Measurements from ENCODE around the gene MED31.
"Not testable (repeated sequence)": the region's sequence is repeated elsewhere in the genome, so short reads cannot be mapped to it uniquely, and the experiment has no call there.

The MED31 gene

DNA sequence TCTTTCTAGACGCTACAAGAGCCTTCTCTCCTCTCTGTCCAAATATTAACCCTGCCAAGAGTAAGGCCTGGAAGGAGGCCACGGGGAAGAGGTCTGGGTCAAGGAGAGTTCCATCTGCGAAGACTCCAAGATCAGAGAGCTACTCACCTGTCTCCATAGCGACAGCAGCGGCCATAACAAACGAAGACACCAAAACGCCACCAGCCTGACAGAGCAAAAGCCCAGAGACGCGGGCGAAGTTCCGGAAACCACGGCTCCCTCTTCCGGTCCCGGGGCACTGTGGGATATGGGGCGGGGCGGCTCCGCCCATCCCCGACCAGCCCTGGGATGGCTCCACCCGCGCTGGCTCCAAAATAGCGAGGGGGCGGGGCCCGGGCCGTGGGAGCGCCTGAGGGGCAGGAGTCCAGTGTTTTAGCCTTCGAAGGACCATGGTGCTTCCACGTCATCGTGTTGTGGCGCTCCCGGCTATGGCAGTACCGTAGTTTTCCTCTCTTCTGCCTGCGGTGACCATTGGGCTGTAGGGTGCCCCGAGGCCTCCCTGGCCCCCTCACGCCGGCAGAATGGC is at the start of gene MED31, which contains the start of gene C17orf100:
TSS of gene MED31 (minus strand) at position 252 of the 565 bp plus-strand sequence. CDS start at position 175, 77 bp downstream.
TSS of gene C17orf100 (plus strand) at position 409 of the 565 bp plus-strand sequence. CDS start at position 561, 152 bp downstream.
- DNase-seq (ENCODE audit: low spot score), result peak; percentile 85
- FAIRE-seq, result no peak

DNA sequence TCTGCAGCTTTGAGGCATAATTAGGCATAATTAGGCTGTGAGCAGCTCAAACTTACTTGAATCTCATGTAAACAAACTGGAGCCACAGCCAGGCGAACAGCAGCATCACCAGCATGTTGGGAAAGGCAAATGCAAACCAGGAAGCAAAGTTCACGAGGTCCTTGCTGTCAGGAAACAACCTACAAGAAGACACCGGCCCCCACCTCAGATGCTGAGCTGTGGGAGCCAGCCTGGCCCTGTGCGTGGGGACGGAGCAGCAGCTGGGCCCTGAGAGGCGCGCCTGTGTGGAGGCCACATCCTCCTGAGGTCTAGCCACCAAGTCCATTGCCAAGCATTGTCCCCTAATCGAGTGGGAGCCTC is 49.5 kb upstream of the MED31 start:
- FAIRE-seq (no peak), DNase-seq (ENCODE audit: low spot score) (no peak)

DNA sequence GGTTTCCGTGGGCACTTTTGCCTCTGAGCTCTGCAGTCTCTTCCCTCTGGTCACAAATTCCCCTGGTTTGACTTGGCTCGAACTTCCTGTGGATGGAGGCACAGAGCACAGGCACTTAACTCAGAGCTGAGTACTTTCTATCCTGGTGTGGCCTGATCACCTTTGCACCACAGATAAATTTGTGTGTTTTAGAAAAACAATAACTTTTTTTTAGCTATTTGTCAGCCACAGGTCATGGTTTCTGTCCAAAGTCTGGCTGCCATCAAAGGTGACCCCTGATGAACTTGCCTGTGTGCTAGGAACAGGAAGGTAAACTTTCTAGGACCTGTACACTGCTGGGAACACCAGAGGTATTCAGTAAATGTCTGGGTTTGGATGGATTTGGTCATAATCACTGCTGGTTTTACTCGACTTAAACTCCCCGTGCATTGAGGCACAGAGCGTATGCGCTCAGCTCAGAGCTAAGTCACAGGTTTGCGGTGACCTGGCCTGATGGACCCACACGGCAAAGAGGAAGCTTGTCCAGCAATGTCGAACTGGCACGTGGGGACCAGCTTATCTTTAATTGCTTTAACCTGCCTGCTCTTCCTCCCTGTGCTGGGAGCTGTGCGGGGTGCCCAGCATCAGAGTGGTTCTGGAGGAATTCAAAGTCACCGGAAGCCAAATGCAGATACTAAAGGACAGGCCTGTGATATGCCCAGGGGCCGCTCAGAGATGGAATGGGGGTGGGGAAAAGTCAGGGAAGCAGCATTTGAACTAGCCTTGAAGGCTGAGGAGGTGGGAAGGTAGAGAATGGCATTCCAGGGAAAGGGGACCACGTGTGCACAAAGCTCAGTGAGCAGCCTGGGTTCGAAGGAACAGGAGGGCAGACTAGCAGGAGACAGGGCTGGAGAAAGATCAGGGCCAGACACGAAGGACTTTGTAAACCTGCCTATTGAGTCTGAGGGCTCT is 48.9 kb upstream of the MED31 start:
- DNase-seq (ENCODE audit: low spot score) (no peak), FAIRE-seq (no peak)

DNA sequence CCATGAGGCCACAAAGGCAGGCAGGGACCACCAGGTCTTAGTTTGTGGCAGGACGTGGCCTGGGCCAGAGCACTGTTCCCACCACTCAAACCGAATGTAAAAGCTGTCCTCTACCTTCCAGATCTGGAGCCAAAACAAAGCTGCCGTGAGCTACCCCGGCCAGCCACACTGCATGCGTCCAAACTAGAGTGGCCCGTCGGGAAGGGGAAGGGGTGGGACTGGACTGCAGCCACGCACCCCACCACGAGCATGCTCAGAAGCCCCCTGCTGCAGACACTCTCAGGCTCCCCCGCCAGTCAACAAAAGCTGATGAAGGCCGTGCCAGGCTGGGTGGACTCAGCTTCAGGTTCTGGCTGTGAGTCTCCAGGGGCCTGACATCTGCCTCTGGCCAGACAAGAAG is 46.6 kb upstream of the MED31 start:
- DNase-seq (ENCODE audit: low spot score), result no peak
- FAIRE-seq, result no peak

DNA sequence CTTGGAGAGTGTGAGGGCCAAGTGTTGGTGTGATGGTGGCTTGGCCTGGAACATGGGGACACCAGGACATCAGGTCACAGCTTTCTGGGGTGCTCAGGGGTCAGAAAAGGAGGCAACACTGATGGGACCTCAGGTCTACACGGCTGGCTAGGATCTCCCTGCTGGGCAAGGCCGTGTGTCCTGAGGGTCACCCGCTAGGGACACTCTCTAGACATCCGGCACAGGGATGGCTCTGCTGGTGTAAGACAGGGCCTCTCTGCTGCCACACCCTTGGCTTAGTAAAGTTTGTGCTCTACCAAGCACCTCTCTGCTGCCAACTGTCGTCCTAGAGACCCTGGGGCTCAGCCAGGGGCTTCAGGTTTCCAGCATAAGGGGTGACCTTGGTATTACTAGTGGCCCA is 45.5 kb upstream of the MED31 start:
- DNase-seq (ENCODE audit: low spot score) (no peak), FAIRE-seq (no peak)

DNA sequence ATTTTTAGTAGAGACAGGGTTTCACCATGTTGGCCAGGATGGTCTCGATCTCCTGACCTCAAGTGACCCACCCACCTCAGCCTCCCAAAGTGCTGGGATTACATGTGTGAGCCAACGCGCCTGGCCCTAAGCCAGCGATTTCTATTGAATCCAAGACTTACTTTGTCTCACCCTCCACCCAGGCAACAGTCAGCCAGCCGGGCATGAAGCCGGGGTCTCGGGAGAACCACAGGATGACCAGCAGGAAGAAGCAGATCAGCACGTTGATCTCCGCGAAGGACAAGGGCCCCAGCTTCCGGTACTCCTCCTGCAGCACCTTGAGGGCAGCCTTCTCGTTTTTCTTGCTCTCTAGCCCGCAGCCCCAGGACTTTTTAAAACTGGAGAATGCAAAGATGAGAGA is 44.2 kb upstream of the MED31 start:
- DNase-seq (ENCODE audit: low spot score), result no peak
- no peak for FAIRE-seq

DNA sequence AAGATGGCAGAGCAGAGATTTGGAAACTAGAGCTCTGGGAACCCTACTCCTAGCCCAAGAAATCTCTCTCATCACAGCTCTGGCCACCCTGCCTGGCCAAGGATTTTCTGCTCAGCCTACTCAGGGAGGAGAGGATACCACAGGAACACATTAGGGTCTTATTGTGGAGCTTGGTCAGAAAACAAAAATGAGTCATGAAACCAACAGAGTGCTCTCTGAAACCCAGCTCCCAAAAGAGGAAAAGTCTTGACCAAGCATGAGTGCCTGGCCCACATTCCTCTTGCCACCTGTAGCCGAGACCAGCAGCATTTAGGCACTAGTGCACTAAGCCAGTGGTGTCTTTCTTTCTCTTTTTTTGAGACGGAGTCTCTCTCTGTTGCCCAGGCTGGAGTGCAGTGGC is 43.6 kb upstream of the MED31 start:
- DNase-seq (ENCODE audit: low spot score) (no peak), FAIRE-seq (no peak)

DNA sequence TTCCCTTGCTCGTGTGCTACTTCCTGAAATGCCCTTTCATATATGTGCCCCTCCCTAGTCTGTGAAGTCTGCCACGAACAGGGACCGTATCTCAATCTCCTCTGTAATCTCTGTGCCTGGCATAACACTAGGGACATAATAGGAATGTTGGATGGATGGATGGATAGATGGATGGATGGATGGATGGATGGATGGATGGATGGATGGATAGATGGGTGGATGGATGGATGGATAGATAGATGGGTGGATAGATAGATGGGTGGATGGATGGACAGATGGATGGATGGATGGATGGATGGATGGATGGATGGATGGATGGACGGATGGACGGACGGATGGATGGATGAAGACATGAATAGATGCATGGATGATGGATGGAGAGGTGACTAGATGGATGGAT is 40.6 kb upstream of the MED31 start:
- not testable (repeated sequence) for DNase-seq (ENCODE audit: low spot score); FAIRE-seq

DNA sequence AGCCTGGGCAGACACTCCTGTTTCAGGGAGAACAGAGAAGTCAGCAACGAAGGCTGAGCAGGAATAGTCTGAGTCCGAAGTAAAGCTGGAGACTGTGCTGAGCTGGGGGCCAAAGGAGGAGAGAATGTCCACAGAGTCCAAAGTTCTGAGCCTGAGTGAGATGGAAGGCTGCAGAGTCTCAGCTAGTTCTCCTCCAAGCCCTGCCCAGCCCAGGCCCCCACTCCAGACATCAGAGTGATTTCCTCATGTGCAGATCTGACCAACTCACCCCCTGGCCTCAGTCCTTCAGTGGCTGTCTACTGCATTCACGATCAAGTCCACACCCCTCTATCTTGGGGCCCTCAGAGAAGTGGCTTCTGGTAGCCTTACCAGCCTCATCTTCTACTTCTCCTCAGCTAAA is 40.1 kb upstream of the MED31 start:
- FAIRE-seq (no peak), DNase-seq (ENCODE audit: low spot score) (no peak)

DNA sequence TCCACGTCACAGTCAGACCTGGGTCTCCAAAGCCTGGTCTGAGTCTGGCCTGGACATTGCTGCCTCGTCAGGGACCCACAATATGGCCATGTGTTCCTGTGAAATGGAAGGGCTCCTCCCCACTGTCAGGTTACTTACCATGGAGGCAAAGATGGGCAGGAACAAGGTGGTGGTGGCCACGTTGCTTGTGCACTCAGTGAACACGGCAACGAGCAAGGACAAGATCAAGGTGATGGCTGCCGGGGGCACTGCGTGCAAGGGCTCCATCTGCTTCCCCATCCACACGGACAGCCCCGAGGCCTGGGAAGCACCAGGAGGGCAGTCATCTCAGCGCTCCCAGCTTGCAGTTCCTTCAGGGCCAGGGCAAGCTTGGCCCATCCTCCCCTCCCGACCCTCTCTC is 39.2 kb upstream of the MED31 start:
- FAIRE-seq (no peak), DNase-seq (ENCODE audit: low spot score) (no peak)

DNA sequence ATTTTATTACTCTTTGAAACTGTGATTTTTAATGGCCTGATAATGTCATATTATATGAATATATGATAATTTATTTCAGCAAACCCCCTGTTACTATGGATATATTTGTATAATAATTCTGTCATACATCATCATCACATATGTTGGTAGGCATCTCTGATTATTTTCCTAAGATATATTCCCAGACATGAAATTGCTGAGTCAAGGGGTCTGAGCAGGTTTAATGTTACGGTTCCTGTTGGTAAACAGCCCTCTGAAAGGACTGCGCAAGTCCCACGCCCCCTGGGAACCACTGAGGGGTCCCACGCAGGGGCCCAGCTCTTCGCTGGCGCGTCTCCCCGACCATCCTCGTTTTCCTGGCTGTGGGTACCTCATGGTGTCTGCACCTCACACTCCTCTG is 37.5 kb upstream of the MED31 start:
- DNase-seq (ENCODE audit: low spot score) (no peak), FAIRE-seq (no peak)

DNA sequence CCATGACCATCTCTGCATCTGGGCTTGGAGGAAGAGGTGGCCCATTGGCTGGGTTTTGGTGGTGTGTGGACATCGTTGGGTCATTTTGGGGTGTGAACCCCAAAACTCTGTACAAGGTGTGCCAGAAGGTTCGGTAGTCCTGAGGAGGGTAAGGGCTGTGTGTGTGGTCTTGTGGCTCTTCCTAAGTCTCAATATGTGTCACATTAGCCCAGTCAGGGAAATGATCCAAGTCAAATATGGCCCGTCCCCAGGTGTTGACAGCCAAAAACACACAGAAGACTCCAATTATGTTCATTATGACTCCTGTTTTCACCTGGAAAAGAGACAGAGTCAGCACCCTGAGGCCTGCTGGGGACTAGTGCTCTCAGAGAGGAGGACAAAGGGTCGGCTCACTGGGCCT is 34.6 kb upstream of the MED31 start:
- FAIRE-seq, result no peak

DNA sequence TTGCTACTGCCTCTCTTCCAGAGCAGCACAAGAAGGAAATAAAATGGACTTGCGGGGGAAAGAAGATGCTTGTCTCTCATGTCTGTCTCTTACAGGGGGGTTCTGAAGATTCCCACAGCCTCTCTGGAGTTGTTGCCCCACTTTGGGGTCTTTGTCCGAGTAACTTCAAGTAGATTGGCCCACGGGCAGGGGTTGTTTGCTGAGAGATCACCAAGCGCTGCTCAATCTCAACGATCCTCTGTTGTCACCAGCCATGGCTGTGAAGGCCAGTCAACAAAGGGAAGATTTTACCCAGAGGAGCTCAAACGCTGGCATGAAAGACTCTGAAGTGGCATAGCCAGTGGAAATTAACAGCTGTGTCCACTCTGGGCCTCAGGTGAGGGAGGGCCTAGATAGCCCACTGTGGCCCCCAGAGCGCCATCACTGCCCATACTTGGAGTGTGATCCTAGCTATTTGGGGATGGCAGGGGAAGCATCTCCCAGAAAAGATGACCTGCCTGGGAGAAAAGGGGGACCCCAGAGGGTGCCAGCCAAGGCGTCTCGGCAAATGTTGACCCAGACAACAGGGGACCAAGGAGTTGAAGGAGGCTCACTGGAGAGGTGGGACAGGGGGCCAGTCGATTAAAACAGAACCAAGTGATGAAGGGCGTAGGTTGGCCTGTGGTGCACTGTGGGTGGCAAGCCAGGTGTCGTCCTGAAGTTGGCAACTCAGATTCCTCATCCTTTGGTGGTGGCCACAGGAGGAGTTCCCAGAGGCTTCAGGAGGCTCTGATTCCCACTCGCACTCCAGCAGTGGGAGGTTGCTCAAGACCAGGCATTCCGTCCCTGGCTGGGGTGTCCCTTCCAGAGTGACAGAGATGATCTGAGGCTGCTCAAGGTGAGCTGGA is 33.7 kb upstream of the MED31 start:
- DNase-seq (ENCODE audit: low spot score) (no peak), FAIRE-seq (no peak)

More for the DNA sequence above, 34.6 kb upstream of the MED31 start:
- no peak for DNase-seq (ENCODE audit: low spot score)

DNA sequence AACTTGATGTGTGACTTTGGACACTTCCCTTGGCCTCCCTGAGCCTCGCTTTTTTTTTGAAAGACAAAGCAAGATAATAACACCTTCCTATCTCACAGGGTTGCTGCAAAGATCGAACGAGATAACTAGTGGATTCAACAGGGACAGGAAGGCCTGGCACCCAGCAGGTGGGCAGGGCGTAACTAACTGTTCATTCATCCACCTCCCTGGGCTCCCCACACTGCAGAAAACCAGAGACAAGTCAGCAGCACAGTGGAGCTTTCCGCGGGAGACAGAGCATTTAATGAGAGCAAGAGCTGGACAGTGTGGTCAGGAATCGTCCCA is 33.0 kb upstream of the MED31 start:
- FAIRE-seq (no peak), DNase-seq (ENCODE audit: low spot score) (no peak)

DNA sequence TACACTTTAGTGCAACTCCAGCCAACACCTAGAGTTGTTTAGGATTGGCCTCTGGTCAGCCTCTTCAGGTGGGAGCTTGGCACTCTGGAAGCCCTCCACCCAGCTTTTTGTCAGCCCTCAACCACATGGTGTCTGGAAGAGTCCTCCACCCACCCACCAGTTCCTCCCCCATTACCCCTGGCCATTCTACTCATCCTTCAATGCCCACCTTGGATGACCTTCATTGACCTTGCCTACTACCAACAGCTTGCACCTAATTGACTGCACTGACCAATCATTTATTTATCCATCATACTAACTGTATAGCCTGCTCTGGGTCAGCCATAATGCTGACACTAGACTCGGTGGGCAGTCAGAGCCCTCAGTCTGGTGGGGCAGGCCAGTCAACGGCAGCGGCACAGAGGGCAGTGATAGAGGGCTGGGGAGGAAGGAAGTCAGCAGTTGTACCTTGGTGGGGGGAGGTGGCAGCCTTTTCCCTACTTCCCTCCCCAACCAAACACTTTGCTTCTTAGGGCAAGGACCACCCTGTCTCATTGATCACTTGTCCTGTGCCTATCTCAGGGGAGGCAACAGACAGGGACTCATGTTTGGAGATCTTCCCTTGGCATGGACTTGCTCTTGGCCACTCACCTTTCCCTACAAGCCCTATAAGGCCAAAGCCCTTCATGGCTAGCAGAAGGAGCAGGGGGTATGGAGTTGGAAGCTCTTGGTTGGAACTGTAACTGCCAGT is 32.5 kb upstream of the MED31 start:
- DNase-seq (ENCODE audit: low spot score), result no peak
- no peak for FAIRE-seq

DNA sequence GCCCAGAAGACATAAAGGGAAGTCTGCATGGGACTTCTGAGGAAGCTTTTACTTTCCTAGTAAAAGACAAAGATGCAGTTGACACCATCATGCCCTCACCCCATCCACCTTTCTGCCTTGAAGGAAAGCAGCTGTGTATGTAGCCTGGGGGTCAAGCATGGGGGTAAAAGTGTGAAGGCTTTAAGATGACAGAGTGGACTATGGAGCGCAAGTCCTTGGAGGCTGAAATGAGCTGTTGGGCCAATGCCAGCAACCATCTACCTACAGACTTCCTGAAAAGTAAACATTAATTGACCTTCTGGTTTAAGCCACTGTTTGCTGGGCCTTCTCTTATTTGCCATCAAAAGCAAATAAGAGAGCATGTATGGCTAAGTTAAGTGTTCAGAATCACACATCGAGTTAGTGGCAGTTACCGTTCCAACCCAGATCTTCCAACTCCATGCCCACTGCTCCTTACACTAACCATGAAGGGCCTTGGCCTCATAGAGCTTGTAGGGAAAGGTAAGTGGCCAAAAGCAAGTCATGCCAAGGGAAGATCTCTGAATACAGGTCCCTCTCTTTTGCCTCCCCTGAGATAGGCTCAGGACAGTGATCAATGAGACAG is 31.8 kb upstream of the MED31 start:
- DNase-seq (ENCODE audit: low spot score), result no peak
- FAIRE-seq, result no peak

DNA sequence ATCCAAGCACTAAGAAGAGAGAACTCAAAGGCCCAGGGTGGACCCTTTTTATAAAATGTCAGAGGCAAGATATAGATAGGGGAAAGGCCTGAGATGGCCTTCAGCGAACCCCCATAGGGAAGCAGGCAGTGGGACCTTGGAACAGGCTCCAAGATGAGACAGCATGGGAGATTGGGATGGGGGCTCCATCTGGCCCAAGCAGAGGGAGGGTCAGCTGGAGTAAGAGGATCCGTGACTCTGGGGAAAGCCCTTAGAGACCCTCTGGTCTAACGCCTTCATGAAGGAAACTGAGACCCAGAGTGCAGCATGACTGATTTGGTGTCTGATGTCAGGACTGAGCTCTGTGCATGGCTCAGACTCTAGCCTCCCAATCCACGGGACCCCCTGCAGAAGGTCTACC is 30.9 kb upstream of the MED31 start:
- no peak for FAIRE-seq
- no peak for DNase-seq (ENCODE audit: low spot score)

DNA sequence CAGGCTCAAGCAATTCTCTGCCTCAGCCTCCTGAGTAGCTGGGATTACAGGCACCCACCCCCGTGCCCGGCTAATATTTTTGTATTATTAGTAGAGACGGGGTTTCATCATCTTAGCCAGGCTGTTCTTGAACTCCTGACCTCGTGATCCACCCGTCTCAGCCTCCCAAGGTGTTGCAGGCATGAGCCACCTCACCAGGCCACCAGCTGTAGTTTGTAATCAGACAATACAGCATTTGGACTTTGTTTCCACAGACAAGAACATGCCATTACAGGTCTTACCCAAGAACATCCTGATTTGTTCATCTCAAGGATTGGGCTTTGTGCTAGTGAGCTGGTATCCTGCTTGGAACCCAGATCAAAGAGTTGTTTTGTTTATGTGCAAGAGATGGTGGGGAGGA is 30.3 kb upstream of the MED31 start:
- FAIRE-seq (no peak), DNase-seq (ENCODE audit: low spot score) (no peak)

DNA sequence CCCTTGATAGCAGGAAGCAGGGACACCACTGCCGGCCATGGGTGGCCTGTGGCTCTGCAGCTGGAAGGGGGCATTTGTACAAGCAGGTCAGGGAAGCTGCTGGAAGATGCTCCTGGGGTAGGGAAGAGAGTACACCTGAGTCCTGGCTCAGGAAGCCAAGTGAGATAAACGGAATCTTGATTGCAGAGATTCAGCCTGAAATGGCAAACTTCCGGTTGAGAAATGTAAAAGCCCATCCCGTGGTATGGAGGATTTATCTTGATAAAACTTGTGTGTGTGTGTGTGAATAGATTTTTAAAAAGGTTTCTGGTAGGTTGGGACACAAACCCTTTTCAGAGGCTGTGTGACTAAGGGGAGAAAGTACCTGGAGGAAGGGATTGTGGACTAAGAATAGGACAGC is 29.8 kb upstream of the MED31 start:
- no peak for DNase-seq (ENCODE audit: low spot score)
- no peak for FAIRE-seq

DNA sequence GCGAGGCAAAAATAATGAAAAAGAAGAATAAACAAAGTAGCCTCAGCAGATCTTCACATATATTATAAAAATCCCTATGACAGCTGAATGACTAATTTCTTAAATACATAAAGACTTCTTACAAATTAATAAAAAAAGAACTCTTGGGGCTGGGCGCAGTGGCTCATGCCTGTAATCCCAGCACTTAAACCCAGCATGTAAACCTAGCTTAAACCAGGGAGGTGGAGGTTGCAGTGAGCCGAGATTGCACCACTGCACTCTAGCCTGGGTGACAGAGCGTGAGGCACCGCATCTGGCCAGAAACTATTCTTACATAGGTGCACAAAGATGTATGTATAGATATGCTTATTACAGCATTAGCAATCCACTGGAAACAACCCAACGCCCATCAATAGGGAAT is 27.8 kb upstream of the MED31 start:
- FAIRE-seq (no peak), DNase-seq (ENCODE audit: low spot score) (no peak)

DNA sequence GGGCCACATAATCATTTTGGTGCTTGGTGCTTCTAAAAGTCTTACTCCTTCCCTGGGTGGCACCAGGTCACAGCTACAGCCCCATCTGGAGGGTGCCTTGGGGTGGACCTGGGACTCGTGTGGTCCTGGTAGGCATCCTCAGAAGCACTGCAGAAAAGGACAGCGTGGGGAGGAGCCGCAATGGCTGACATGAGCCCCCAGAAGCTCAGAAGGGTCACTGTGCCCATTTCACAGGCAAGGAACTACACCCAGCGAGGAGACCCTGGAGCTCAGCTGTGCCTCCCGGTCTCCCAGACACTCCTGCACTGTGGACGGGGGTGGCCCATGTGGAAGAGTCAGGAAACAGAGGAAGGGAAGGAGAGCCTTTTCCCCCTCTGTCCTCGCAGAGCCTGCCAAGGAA is 26.5 kb upstream of the MED31 start:
- DNase-seq (ENCODE audit: low spot score) (no peak), FAIRE-seq (no peak)

Measured in RCC 7860 (cell line).